GM12892 (cell line): ENCODE data around the gene CRY1.

Experiments
- POLR2A ChIP-seq: IDR thresholded peaks from 2 replicates; pipeline ENCODE4 v1.6.1; 2011; ENCODE audit warnings: low read depth, low read length, control low read depth
- POLR2AphosphoS5 ChIP-seq: IDR thresholded peaks from 2 replicates; pipeline ENCODE4 v1.6.1; 2011; ENCODE audit warnings: low read depth, low read length, control low read depth
- TAF1 ChIP-seq: IDR thresholded peaks from 2 replicates; pipeline ENCODE4 v1.6.1; 2011; ENCODE audit warnings: low read depth, mild to moderate bottlenecking, control low read depth, low read length, borderline replicate concordance

DNA sequence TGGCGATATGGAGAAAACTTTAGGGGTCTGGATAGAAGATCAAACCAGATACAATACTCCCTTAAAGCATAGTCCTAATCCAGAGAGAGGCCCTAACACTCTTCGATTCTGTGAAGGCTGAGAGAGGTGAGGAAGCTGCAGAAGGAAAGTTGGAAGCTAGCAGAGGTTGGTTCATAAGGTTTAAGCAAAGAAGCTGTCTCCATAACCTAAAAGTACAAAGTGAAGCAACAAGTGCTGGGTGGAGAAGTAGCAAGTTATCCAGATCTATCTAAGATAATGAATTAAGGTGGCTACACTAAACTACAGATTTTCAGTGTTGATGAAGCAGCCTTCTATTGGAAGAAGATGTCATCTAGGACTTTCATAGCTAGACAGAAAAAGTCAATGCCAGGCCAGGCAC is 81.8 kb downstream of the CRY1 start:
- TF ChIP-seq POLR2AphosphoS5 (no peak), POLR2A (no peak), TAF1 (no peak)
